H54 (cell line): ENCODE data around the gene H1-8.
"Not testable (repeated sequence)": the region's sequence is repeated elsewhere in the genome, so short reads cannot be mapped to it uniquely, and the experiment has no call there.

Source experiments
- DNase-seq: peaks from one replicate; pipeline ENCODE4 v3.0.0; 2011; ENCODE audit warnings: low spot score, mixed read lengths; ENCODE audit not compliant: insufficient read length
- FAIRE-seq: peaks from 3 replicates; lab custom pipeline; 2011; peaks lifted over from hg19 to GRCh38; lab: Jason Lieb, UNC
- POLR2A ChIP-seq: IDR thresholded peaks from 2 replicates; pipeline ENCODE4 v1.6.1; 2011; ENCODE audit warnings: low read depth, mild to moderate bottlenecking, low read length

Gene H1-8

DNA sequence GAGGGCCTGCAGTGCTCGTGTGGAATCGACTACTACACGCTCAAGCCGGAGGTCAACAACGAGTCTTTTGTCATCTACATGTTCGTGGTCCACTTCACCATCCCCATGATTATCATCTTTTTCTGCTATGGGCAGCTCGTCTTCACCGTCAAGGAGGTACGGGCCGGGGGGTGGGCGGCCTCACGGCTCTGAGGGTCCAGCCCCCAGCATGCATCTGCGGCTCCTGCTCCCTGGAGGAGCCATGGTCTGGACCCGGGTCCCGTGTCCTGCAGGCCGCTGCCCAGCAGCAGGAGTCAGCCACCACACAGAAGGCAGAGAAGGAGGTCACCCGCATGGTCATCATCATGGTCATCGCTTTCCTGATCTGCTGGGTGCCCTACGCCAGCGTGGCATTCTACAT is 10.7 kb upstream of the H1-8 start:
- TF ChIP-seq POLR2A = no peak
- DNase-seq = no peak
- no peak for FAIRE-seq

DNA sequence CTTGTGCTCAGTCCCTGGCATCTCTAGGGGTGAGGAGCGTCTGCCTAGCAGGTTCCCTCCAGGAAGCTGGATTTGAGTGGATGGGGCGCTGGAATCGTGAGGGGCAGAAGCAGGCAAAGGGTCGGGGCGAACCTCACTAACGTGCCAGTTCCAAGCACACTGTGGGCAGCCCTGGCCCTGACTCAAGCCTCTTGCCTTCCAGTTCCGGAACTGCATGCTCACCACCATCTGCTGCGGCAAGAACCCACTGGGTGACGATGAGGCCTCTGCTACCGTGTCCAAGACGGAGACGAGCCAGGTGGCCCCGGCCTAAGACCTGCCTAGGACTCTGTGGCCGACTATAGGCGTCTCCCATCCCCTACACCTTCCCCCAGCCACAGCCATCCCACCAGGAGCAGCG is 9.6 kb upstream of the H1-8 start:
- no peak for TF ChIP-seq POLR2A
- no peak for DNase-seq
- FAIRE-seq = no peak

DNA sequence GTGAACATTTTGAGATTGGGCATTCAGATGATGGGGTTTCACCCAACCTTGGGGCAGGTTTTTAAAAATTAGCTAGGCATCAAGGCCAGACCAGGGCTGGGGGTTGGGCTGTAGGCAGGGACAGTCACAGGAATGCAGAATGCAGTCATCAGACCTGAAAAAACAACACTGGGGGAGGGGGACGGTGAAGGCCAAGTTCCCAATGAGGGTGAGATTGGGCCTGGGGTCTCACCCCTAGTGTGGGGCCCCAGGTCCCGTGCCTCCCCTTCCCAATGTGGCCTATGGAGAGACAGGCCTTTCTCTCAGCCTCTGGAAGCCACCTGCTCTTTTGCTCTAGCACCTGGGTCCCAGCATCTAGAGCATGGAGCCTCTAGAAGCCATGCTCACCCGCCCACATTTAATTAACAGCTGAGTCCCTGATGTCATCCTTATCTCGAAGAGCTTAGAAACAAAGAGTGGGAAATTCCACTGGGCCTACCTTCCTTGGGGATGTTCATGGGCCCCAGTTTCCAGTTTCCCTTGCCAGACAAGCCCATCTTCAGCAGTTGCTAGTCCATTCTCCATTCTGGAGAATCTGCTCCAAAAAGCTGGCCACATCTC is 8.4 kb upstream of the H1-8 start:
- TF ChIP-seq POLR2A = no peak
- FAIRE-seq = no peak
- no peak for DNase-seq

DNA sequence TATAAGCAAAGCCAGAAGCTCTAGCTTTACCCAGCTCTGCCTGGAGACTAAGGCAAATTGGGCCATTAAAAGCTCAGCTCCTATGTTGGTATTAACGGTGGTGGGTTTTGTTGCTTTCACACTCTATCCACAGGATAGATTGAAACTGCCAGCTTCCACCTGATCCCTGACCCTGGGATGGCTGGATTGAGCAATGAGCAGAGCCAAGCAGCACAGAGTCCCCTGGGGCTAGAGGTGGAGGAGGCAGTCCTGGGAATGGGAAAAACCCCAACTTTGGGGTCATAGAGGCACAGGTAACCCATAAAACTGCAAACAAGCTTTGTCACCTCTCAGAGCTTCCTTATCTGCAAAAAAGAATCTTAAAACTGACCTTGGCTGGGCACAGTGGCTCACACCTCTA is 7.9 kb upstream of the H1-8 start:
- no peak for DNase-seq
- FAIRE-seq = no peak
- no peak for TF ChIP-seq POLR2A

DNA sequence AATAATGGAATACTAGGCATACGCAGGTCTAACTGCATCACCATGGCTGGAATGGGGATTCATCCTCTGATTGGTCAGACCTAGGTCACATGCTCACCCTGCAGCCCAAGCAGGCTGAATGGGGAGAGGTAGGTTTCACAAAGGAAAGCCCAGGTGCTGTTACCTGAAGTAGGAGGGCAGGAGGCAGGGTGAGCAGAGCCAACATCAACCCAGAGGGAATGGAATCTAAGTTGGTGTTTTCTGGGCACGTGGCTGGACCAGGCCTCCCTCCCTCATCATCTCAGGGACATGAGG is 6.7 kb upstream of the H1-8 start:
- DNase-seq (no peak), FAIRE-seq (no peak)

DNA sequence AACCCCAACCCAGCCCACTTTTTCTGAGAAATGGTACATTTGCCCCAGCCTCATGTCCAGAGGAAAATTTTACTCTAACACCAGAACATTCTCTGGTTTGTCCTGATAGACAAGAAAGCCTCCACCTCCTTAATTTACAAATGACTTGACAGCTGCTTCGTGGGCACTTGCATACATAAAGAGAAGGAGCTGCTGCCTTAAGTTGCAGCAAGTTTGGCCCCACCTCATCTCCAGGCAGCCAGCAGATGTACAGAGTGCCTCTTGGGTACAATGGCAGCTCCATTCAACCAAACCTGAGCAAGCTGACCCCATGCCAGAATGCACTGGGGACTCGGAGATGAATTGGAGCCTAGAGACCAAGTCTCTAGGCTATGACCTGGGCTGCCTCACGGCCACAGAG is 6.2 kb upstream of the H1-8 start:
- no peak for TF ChIP-seq POLR2A
- no peak for FAIRE-seq
- no peak for DNase-seq

More for the DNA sequence above, 6.7 kb upstream of the H1-8 start:
- no peak for TF ChIP-seq POLR2A

DNA sequence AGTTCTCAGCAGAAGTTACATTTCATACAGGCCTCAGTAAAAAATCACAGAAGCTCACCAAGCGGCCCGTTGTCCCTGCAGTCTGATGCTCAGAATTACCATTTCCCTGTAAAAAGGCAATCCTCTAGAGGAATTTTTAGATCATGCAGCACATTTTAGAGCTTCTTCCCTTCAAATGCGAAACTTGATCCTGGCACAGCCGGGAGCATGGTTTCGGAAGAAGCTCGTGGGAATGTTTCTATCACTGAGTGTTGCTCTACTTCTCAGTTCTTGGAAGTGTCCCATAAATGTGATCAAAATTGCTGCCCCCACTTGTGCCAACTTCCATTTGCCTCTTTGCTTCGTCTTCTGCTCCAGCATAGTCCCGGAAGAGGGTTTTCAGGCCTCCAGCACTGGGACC is 3.8 kb upstream of the H1-8 start:
- TF ChIP-seq POLR2A = no peak
- DNase-seq (no peak), FAIRE-seq (no peak)

DNA sequence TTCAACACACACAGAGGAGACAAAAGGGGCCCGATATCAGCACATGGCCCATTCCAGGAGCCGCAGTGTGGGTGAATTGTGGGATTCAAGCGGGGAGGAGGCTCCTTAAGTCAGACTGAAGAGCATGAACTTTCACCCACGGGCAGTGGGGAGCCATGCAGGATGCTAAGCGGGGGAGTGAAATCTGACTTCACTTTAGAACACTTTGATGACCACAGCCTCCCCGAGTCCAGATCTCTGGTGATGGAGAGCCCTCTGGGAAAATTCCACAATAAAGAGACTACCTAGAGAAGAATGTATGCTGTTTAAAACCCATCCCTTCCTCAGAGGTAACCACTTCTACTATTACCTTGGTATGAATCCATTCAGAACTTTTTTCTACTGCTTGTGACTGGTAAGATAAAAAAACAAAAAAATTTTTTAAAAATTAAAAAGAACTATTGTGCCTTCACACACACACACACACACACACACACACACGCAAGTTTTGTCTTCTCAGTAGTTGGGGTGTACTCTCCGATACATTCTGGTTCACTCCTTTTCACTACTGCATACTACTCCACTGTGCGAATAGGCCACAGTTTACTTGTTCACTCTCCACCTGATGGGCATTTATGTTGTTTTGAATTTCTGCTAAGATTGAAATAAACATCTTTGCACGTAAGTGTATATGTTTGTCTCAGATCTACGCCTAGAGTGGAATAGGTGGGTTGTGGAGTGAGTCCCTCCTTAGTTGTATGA is 2.0 kb upstream of the H1-8 start:
- TF ChIP-seq POLR2A = no peak
- DNase-seq = no peak
- FAIRE-seq = no peak

DNA sequence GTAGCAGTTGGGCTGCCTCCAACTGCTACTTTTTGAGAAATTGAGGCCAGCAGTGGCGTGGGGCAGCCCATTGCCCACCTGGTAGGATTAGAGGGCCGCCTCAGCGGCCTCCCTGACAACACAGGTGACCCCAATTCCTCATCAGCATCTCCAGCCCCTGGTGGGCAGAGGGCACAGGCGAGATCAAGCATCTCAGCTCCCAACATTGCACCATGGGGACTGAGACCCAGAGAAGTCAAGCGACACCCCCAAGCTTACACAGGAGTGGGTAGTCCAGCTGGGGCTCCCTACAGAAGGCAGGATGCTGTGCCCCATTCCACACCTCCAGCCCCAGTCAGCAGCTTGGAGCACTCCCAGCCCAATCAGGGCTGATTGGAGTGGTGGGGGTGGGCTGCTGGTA is 228 bp upstream of the H1-8 start:
- TF ChIP-seq POLR2A = no peak
- DNase-seq (no peak), FAIRE-seq (no peak)

DNA sequence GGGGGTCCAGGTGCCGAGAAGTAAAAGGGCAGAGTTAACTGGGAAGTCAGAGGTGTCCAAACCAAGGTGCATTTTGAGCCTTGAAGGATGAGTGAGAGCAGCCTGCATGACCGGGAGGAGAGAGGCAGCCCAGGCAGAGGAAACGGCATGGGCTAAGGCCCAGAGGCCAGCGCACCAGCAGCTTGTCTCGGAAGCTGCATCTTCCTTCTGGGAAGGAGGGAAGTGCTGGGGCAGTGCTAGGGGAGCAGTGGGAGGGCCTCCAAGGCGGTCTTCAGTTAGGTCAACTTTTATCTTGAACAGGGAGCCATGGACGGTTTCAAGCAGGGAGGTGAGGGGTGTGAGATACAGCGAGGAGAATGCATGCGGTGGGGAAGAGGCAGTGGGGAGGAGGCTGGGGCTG is 1.0 kb downstream of the H1-8 start:
- no peak for TF ChIP-seq POLR2A
- no peak for FAIRE-seq
- DNase-seq = no peak

DNA sequence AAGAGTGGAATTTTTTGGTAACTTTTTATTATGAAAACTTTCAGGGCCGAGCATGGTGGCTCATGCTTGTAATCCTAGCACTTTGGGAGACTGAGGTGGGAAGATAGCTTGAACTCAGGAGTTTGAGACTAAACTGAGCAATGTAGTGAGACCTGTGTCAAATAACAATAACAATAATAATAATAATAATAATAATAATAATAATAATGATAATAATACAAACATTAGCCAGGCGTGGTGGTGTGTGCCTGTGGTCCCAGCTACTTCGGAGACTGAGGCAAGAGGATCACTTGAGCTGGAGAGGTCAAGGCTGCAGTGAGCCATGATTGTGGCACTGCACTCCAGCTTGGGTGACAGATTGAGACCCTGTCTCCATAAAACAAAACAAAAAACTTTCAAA is 3.0 kb downstream of the H1-8 start:
- DNase-seq, FAIRE-seq: not testable (repeated sequence)

DNA sequence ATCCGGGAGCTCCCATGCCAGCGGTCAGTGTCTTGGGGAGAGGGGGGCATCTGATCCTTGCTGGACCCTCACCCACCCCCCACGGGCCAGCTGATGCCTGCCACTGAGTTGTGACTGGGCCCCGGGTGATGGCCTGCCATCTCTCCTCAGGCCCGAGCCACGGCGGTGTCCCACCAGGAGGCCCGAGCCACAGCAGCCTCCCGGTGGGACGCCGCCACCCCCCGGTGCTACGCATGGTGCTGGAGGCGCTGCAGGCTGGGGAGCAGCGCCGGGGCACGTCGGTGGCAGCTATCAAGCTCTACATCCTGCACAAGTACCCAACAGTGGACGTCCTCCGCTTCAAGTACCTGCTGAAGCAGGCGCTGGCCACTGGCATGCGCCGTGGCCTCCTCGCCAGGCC is 4.3 kb downstream of the H1-8 start:
- no peak for FAIRE-seq
- no peak for DNase-seq

DNA sequence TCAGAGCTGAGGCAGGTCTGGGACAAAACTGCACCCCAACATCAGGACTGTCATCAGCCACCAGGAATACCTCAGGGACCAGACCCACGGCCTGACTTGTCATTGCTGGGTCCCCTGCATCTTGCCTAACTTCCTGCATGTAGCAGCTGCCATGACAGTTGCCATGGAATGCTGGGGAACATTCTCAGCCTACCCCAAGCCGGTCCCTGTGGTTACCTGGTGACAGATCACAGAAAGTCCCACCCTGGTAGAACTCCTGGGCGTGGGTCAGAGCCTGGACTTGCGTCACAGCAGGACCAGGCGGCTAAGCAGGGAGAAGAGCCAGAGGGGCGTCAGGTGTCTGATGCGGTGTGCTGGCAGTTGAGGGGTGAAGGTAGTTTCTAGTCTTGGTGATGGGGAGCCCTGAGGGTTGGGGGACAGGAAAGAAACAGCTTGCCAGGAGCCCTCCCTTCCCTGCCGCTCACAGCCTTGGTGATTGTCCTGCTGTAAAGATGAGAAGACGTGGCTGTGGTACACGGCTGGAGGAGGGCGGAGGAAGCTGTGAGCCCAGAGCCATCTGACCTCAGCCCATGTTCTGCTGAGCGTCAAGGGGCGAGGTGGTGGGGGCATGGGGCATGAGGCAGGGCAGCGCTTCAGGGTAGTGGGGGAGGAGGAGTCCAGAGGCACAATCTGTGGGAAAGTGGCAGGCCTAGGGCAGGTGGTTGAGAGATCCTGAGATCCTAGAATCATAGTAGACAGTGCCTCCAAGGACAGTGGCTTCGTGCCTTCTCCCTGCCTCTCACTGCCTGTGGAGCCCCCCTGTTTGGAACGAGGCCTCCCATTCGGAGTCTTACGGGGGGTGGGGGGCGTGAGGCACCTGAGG is 5.4 kb downstream of the H1-8 start:
- no peak for TF ChIP-seq POLR2A
- DNase-seq (no peak), FAIRE-seq (no peak)

More for the DNA sequence above, 4.3 kb downstream of the H1-8 start:
- TF ChIP-seq POLR2A = no peak

DNA sequence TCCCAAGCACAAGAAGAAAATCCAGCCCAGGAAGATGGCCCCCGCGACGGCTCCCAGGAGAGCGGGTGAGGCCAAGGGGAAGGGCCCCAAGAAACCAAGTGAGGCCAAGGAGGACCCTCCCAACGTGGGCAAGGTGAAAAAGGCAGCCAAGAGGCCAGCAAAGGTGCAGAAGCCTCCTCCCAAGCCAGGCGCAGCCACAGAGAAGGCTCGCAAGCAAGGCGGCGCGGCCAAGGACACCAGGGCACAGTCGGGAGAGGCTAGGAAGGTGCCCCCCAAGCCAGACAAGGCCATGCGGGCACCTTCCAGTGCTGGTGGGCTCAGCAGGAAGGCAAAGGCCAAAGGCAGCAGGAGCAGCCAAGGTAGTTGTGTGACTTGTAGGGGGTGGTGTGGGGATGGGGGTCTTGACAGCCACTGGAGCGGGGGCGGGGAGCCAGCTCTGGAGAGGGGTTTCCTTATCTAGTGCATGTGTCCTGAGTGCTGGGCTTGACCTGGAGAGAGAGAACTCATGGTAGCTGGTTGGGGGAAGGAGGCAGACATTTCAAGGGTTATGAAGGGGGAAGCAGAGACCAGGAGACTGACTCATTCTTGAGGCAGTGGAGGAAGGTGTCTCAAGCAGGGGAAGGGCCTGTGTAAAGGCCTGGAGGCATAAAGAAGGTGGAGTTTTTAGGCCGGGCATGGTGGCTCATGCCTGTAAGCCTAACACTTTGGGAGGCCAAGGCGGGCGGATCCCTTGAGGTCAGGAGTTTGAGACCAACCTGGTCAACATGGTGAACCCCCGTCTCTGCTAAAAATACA is 6.2 kb downstream of the H1-8 start:
- FAIRE-seq (no peak), DNase-seq (peak; percentile 93)
- no peak for TF ChIP-seq POLR2A
